Endodermal cell (in vitro differentiated cells): Measurements from ENCODE around the gene FAM81B. TPM values are rescaled to one million over a fixed set of nuclear protein-coding genes. Genes with fewer than 3 reads are reported as not detected.

Experiments used
- DNase-seq: peaks from one replicate; pipeline ENCODE4 v3.0.0-alpha.2; 2017
- H3K27ac ChIP-seq: 2 replicates; pipeline ENCODE4 v1.5.1; 2013; ENCODE audit warnings: mild to moderate bottlenecking, low read depth, low read length, moderate library complexity
- H3K27me3 ChIP-seq: 2 replicates; pipeline ENCODE4 v1.6.1; 2013; ENCODE audit warnings: mild to moderate bottlenecking, low read length, moderate library complexity; ENCODE audit not compliant: insufficient read depth, control insufficient read depth, poor library complexity, severe bottlenecking
- H3K36me3 ChIP-seq: 2 replicates; pipeline ENCODE4 v1.7.0; 2013; ENCODE audit warnings: mild to moderate bottlenecking, low read length, moderate library complexity; ENCODE audit not compliant: control insufficient read depth, insufficient read depth
- H3K4me1 ChIP-seq: one replicate; pipeline ENCODE4 v1.7.0; 2013; ENCODE audit warnings: low read length; ENCODE audit not compliant: control insufficient read depth, insufficient read depth
- H3K4me3 ChIP-seq: 2 replicates; pipeline ENCODE4 v1.5.1; 2013; ENCODE audit warnings: mild to moderate bottlenecking, low read length, moderate library complexity
- H3K9ac ChIP-seq: 2 replicates; pipeline ENCODE4 v1.6.1; 2013; ENCODE audit warnings: mild to moderate bottlenecking, low read length, moderate library complexity; ENCODE audit not compliant: poor library complexity, severe bottlenecking; ENCODE audit errors: extremely low read depth
- H3K9me3 ChIP-seq: 2 replicates; pipeline ENCODE4 v1.6.1; 2013; ENCODE audit warnings: mild to moderate bottlenecking, low read length, moderate library complexity; ENCODE audit not compliant: control insufficient read depth
- H3K27ac Mint-ChIP-seq: 2 replicates; pipeline ENCODE4 v1.8.0; 2020; ENCODE audit warnings: mixed read lengths
- H3K27me3 Mint-ChIP-seq: 2 replicates; pipeline ENCODE4 v1.8.0; 2021; ENCODE audit warnings: mild to moderate bottlenecking, mixed read lengths; ENCODE audit not compliant: insufficient read depth
- H3K36me3 Mint-ChIP-seq: 2 replicates; pipeline ENCODE4 v1.8.0; 2020; ENCODE audit warnings: low read depth, mixed read lengths
- H3K4me1 Mint-ChIP-seq: 2 replicates; pipeline ENCODE4 v1.8.0; 2020; ENCODE audit warnings: mixed read lengths
- H3K4me3 Mint-ChIP-seq: 2 replicates; pipeline ENCODE4 v1.8.0; 2020; ENCODE audit warnings: mild to moderate bottlenecking, moderate library complexity, mixed read lengths
- H3K9me3 Mint-ChIP-seq: 2 replicates; pipeline ENCODE4 v1.8.0; 2020; ENCODE audit warnings: mild to moderate bottlenecking, mixed read lengths
- WGBS, 2 experiments: methylation state at CpG; one replicate each; pipeline versions ENCODE4 v1.1.5 to v1.1.7; 2013; ENCODE audit warnings: missing lambda C conversion rate in 2 of 2, mixed read lengths in 1 of 2; ENCODE audit not compliant: insufficient coverage in 1 of 2, insufficient read length in 1 of 2; 5-methylcytosine and 5-hydroxymethylcytosine counted together
- total RNA-seq, 2 donors: library from RNA; stranded (reverse); fragmentation: NEBNext Ultra II Directional in 1 of 2; extraction: Animal tissue kit (Norgen Biotek cat#: 25700) in 1 of 2; gene quantifications; 2 replicates in 1 of 2; 3 replicates in 1 of 2; pipeline ENCODE4 v1.2.1, GENCODE V29; 2021
- TF ChIP-seq, protein P1 (sequence below): fragments of 200-600 bp; sonication (generic); conservative IDR thresholded peaks from 2 replicates; pipeline ENCODE4 v1.5.0; 2021; ENCODE audit warnings: antibody characterized with exemption, mild to moderate bottlenecking

The FAM81B gene
- total RNA-seq, 2 donors from 2014 or later, result not detected

DNA sequence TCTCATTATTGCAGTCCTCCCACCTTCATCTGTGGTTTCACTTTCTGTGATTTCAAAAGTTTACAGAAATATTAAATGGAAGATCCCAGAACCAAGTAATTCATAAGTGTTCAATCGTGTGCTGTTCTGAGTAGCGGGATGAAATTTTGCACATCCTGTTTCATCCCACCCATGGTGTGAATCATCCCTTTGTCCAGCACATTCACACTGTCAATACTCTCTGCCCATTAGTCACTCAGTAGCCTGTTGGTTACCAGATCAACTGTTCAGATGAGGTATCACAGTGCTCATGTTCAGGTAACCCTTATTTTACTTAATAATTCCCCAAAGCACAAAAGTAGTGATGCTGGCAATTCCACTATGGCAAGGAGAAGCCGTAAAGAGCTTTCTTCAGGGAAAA, 26.8 kb downstream of the FAM81B start:
- H3K27ac ChIP-seq, result no peak overlapping the region
- Mint-ChIP-seq H3K4me3 (no peak overlapping the region), H3K36me3 (no peaks in the 10 kb centered on the region), H3K27ac (no peak overlapping the region), H3K27me3 (no peaks in the 10 kb centered on the region), H3K4me1 (no peaks in the 10 kb centered on the region), H3K9me3 (no peaks in the 10 kb centered on the region)
- WGBS, 2 experiments, result 92 to 96% methylated on average over 3 of the region's 3 CpGs
- H3K9ac ChIP-seq, result no peak overlapping the region
- no peaks in the 10 kb centered on the region for H3K4me1 ChIP-seq
- H3K9me3 ChIP-seq, result no peaks in the 10 kb centered on the region
- DNase-seq, result no peak
- H3K4me3 ChIP-seq, result no peak overlapping the region
- H3K36me3 ChIP-seq, result no peaks in the 10 kb centered on the region
- TF ChIP-seq, protein P1, sequence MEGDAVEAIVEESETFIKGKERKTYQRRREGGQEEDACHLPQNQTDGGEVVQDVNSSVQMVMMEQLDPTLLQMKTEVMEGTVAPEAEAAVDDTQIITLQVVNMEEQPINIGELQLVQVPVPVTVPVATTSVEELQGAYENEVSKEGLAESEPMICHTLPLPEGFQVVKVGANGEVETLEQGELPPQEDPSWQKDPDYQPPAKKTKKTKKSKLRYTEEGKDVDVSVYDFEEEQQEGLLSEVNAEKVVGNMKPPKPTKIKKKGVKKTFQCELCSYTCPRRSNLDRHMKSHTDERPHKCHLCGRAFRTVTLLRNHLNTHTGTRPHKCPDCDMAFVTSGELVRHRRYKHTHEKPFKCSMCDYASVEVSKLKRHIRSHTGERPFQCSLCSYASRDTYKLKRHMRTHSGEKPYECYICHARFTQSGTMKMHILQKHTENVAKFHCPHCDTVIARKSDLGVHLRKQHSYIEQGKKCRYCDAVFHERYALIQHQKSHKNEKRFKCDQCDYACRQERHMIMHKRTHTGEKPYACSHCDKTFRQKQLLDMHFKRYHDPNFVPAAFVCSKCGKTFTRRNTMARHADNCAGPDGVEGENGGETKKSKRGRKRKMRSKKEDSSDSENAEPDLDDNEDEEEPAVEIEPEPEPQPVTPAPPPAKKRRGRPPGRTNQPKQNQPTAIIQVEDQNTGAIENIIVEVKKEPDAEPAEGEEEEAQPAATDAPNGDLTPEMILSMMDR, result no peak
- H3K27me3 ChIP-seq, result no peaks in the 10 kb centered on the region

DNA sequence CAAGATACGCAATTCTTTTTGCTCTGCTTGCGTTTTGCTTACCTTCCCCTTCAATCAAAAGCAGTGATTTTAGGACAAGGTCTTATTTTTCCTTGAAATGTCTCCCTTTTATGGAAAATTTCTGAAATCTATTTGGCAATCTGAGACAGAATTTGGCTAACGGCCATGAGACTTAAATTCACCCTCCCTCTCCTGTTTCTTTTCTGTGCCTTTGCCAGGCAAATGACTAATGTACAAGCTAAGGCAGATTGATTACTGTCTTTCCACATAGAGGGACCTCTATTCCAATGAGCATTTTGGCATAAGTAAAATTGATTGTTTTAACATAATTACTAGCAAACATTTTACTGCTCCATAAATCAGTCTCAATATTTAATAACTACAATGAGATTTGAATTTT, 31.7 kb downstream of the FAM81B start:
- H3K4me3 ChIP-seq, result no peak overlapping the region
- H3K27me3 ChIP-seq, result no peaks in the 10 kb centered on the region
- TF ChIP-seq, protein P1, result no peak
- no peaks in the 10 kb centered on the region for H3K9me3 ChIP-seq
- H3K27ac ChIP-seq, result no peak overlapping the region
- H3K36me3 ChIP-seq, result no peaks in the 10 kb centered on the region
- Mint-ChIP-seq H3K36me3 (no peaks in the 10 kb centered on the region), H3K27me3 (no peaks in the 10 kb centered on the region), H3K4me1 (peaks cover 4% of the 10 kb centered on the region), H3K27ac (no peak overlapping the region), H3K4me3 (no peak overlapping the region), H3K9me3 (no peaks in the 10 kb centered on the region)
- WGBS, 2 experiments, result 95% methylated on average over 3 of the region's 3 CpGs
- H3K9ac ChIP-seq, result no peak overlapping the region
- H3K4me1 ChIP-seq, result peaks cover 3% of the 10 kb centered on the region
- no peak for DNase-seq

- no peaks in the 10 kb centered on the region for H3K36me3 ChIP-seq
- no peaks in the 10 kb centered on the region for H3K27me3 Mint-ChIP-seq
- no peaks in the 10 kb centered on the region for H3K27me3 ChIP-seq
- no peaks in the 10 kb centered on the region for H3K9me3 Mint-ChIP-seq
- no peak for DNase-seq
- H3K4me3 Mint-ChIP-seq, result no peak overlapping the region
- no peak overlapping the region for H3K27ac Mint-ChIP-seq
- no peak overlapping the region for H3K27ac ChIP-seq
- H3K4me1 Mint-ChIP-seq, result peaks cover 4% of the 10 kb centered on the region
- TF ChIP-seq, protein P1, result no peak
- peaks cover 3% of the 10 kb centered on the region for H3K4me1 ChIP-seq
- H3K9ac ChIP-seq, result no peak overlapping the region
- H3K4me3 ChIP-seq, result no peak overlapping the region
- no peaks in the 10 kb centered on the region for H3K36me3 Mint-ChIP-seq
- H3K9me3 ChIP-seq, result no peaks in the 10 kb centered on the region
- 89 to 100% methylated on average over 1 to 4 of the region's 4 CpGs for WGBS, 2 experiments
These were observed 32.9 kb downstream of the FAM81B start for GRCh38 chr5:95424016-95424415.
